Suprapubic skin (tissue), 4 donors: ENCODE measurements around the gene CLMN. TPM values are rescaled to one million over a fixed set of nuclear protein-coding genes. Genes with fewer than 3 reads are reported as not detected.

Experiments
- DNase-seq, 2 donors: peaks; one replicate each; pipeline ENCODE4 v3.0.0-alpha.2; 2019; ENCODE audit warnings: low spot score in 2 of 2
- H3K27ac ChIP-seq: fragments of 200-600 bp; sonication (generic); one replicate; pipeline ENCODE4 v1.5.1; 2019
- H3K27me3 ChIP-seq: fragments of 200-600 bp; sonication (generic); one replicate; pipeline ENCODE4 v1.5.1; 2019
- H3K36me3 ChIP-seq: fragments of 200-600 bp; sonication (generic); one replicate; pipeline ENCODE4 v1.5.1; 2019
- H3K4me1 ChIP-seq: fragments of 200-600 bp; sonication (generic); one replicate; pipeline ENCODE4 v1.5.1; 2019
- H3K4me3 ChIP-seq: fragments of 200-600 bp; sonication (generic); one replicate; pipeline ENCODE4 v1.5.1; 2019; ENCODE audit warnings: mild to moderate bottlenecking
- H3K9me3 ChIP-seq: fragments of 200-600 bp; sonication (generic); one replicate; pipeline ENCODE4 v1.5.1; 2019
- EP300 ChIP-seq: sonication (generic); formaldehyde crosslinking; IDR thresholded peaks from one replicate; pipeline ENCODE4 v1.6.1; 2017; ENCODE audit warnings: antibody characterized with exemption
- POLR2A ChIP-seq, 2 donors: fragments of 450-650 bp; IDR thresholded peaks; one replicate each; pipeline ENCODE4 v1.6.1; 2017; ENCODE audit warnings: antibody characterized with exemption in 2 of 2, mild to moderate bottlenecking in 2 of 2, moderate library complexity in 2 of 2
- POLR2AphosphoS5 ChIP-seq, 3 donors: sonication (generic); formaldehyde crosslinking; IDR thresholded peaks; one replicate each; pipeline ENCODE4 v1.6.1; 2017; ENCODE audit warnings: antibody characterized with exemption in 3 of 3
- WGBS: methylation state at CpG from one replicate; pipeline ENCODE4 v1.1.5; 2018; 5-methylcytosine and 5-hydroxymethylcytosine counted together
- total RNA-seq, 4 donors: library from RNA; depleted of rRNA; stranded (reverse); fragments of >200 nt; gene quantifications; one replicate each; pipeline ENCODE4 v1.1.0, GENCODE V29; 2016
- TF ChIP-seq, protein P1 (sequence below), 2 donors: fragments of 200-600 bp in 1 of 2; fragments of 450-650 bp in 1 of 2; sonication (generic) in 1 of 2; IDR thresholded peaks; one replicate each; pipeline ENCODE4 v1.5.1; 2016 to 2019; ENCODE audit warnings: antibody characterized with exemption in 2 of 2, mild to moderate bottlenecking in 1 of 2, moderate library complexity in 1 of 2

The CLMN gene
- total RNA-seq, 4 donors from 2014 or later: 5.0 to 25.7 (median 7.0) TPM

DNA sequence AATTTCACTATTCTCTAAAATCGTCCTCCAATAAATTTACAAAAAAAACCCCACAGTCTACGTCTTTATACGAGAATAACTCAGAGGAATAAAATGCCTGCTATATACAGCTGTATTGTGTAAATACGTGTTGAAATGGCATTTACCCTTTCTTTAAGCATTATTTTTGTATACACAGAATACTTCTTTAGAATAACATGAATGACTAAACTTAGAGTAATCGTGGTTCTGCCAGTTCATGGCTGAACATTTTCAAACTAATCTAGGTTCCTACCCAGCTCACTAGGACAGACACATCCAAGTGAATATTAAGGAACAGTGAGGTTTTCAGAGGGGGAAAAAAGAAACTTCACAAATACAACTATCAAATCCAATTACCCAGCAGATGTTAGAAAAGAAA lies 186.9 kb downstream of the CLMN start:
- Histone ChIP-seq H3K36me3 (peaks cover 32% of the 10 kb centered on the region), H3K9me3 (no peaks in the 10 kb centered on the region), H3K27me3 (no peaks in the 10 kb centered on the region), H3K4me1 (peaks cover 23% of the 10 kb centered on the region), H3K27ac (no peak overlapping the region), H3K4me3 (no peak overlapping the region)
- TF ChIP-seq POLR2AphosphoS5 (IDR thresholded peaks at IDR 0.05) (no peak), EP300 (no peak), POLR2A (IDR thresholded peaks at IDR 0.05) (no peak)
- TF ChIP-seq, protein P1, sequence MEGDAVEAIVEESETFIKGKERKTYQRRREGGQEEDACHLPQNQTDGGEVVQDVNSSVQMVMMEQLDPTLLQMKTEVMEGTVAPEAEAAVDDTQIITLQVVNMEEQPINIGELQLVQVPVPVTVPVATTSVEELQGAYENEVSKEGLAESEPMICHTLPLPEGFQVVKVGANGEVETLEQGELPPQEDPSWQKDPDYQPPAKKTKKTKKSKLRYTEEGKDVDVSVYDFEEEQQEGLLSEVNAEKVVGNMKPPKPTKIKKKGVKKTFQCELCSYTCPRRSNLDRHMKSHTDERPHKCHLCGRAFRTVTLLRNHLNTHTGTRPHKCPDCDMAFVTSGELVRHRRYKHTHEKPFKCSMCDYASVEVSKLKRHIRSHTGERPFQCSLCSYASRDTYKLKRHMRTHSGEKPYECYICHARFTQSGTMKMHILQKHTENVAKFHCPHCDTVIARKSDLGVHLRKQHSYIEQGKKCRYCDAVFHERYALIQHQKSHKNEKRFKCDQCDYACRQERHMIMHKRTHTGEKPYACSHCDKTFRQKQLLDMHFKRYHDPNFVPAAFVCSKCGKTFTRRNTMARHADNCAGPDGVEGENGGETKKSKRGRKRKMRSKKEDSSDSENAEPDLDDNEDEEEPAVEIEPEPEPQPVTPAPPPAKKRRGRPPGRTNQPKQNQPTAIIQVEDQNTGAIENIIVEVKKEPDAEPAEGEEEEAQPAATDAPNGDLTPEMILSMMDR (IDR thresholded peaks at IDR 0.05): no peak
- no peak for DNase-seq
- WGBS: 92% methylated on average over 5 of the region's 5 CpGs

Other genes starting within 250 kb of the CLMN start
- 100 to 1,000 TPM in 1 of 4 donors, 10 to 100 TPM in 3; 38.3 to 124 (median 54.4) TPM for gene DICER1, start 162.4 kb downstream of the CLMN start, total RNA-seq
- gene SYNE3, start 196.7 kb upstream of the CLMN start, total RNA-seq: 10 to 100 TPM in 2 of 4 donors, 1 to 10 TPM in 2; 9.1 to 21.4 (median 12.8) TPM
- gene GLRX5, start 215.1 kb upstream of the CLMN start, total RNA-seq: 10 to 100 TPM; 19.8 to 42.1 (median 33.7) TPM